Endothelial cell of umbilical vein (primary cell): ENCODE measurements around the gene SLCO2A1.

Experiments
- CTCF ChIP-seq, 2 donors: IDR thresholded peaks; 1 replicate in 1 of 2; 2 replicates in 1 of 2; pipeline ENCODE4 v1.5.1; 2011; ENCODE audit warnings: low read length in 2 of 2, mild to moderate bottlenecking in 2 of 2, moderate library complexity in 2 of 2, control low read depth in 1 of 2, inconsistent platforms in 1 of 2, low read depth in 1 of 2; ENCODE audit not compliant: insufficient read depth in 1 of 2; ENCODE audit errors: extremely low read depth in 1 of 2
- EZH2 ChIP-seq: IDR thresholded peaks from 2 replicates; pipeline ENCODE4 v1.6.1; 2012; ENCODE audit warnings: borderline replicate concordance, low read depth, mild to moderate bottlenecking, moderate library complexity, low read length, inconsistent platforms; ENCODE audit not compliant: severe bottlenecking
- JUN ChIP-seq: IDR thresholded peaks from 2 replicates; pipeline ENCODE4 v1.6.1; 2011; ENCODE audit warnings: borderline replicate concordance, low read depth; ENCODE audit not compliant: insufficient read length, insufficient read depth
- POLR2A ChIP-seq: IDR thresholded peaks from 2 replicates; pipeline ENCODE4 v1.6.1; 2012; ENCODE audit warnings: low read depth, mild to moderate bottlenecking, control low read depth, low read length

- TF ChIP-seq POLR2A (no peak), CTCF (IDR thresholded peaks at IDR 0.05; ENCODE audit: extremely low read depth in 1 of 2, insufficient read depth in 1 of 2, low read depth in 1 of 2, low read length in 2 of 2) (no peak), JUN (no peak), EZH2 (no peak)
These were observed 47.1 kb upstream of the SLCO2A1 start for GRCh38 chr3:134076851-134077250.
